ENCODE results near the gene TMEM132D.
"Not testable (repeated sequence)": the region's sequence is repeated elsewhere in the genome, so short reads cannot be mapped to it uniquely, and the experiment has no call there.

TMEM132D gene

DNA sequence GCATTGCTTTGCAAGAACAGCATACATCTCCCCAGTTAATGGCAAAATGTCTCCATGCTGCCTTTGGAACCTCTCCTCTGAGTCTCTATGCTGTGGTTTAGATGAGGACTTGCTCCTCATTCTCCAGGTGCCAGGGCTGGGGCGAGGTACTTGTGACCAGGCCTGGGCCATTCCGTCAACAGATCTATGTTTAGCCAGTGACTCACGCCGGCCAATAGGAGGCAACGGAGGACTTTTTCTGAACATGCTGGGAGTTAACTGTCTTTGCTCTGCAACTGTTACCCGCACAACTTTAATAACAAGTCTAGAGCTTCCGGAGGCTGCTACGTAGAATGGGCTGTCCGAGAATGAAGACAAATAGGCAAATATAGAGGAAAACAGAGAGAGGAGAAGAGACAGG, 836.3 kb downstream of the TMEM132D start:
- DNase-seq (ENCODE audit: low read depth), result no peak

DNA sequence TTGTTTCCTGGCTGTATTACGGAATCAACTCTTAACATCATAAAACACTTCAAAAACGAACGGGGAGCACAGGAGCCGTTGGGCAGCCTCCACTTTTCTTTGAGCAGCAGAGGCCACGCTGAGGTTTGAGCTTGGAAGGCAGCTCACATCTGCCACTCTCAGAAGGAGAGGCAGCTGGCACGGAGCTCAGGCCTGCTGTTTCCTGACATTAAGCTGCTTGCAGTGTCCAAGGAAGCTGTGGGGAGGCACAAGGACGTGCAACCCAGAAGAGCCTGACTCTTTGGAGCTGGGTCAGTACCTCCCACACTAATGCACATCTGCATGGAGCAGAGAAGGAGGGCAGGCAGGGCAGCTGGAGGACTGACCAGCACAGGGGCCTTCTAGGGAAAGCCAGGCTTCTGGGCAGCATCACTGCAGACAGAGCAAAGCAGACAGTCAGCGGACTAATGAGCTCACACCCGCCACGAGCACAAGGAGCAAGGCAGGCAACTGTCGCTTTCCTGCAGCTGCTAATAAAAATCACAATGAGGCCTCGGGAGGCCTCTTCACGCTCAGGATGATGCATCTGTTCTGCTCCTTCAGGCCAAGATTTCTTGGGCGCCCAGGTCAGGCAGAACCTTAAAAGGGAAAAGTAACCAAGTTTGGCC, 839.5 kb downstream of the TMEM132D start:
- DNase-seq (ENCODE audit: low read depth), result no peak

DNA sequence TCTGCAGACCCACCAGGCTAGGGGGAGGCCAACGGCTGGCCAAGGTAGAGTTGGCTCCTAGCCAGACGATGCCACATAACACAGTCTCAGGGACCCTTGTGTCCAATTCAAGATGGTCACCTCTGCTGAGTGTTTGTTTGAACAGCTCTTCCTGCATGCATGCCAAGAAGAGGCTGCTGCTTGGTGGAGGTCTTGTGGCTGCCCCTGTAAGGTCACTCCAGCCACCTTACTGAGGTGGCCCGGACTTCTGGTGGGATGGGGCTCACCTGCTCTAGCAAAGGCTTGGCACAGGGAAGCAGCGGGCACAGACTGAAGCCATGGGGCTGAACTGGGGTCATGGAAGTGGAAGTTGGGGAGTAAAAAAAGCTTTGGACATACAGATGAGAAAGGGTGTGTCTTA, 840.2 kb downstream of the TMEM132D start:
- no peak for DNase-seq (ENCODE audit: low read depth)

DNA sequence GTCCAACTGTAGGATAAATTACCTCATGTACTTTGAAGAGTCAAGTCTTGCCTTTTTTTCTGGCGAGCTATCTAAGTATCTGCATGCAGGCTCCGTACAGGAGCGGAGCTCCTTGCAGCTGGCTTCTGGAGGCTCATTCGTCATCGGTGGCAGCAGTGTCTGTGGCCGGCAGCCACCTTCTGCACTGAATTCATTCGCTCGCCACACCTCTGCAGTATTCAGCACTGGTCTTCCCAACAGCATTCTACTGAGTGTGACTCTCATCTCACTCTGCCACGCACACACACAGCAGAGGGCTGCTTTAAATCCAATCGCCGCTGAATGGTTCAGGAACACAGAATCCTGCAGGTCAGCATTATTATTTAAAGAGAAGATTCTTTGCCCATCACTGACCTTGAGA, 850.6 kb downstream of the TMEM132D start:
- no peak for DNase-seq (ENCODE audit: low read depth)

DNA sequence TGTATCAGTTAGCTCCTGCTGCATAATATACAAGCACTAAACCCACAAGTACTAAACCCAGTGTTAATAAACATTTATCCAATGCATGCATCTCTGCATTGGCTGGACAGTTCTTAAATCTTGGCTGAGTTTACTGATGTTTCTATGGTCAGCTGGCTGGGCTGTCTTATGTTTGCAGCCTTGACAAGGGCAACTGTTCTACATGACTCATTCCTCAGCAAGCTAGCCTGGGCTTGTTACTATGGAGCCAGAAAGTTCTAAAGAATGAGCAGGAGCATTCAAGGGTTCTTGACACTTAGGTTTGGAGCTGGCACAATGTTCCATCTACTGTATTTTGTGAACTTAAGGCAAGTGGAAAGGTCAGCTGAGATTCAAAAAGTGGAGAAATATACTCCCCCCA, 851.5 kb downstream of the TMEM132D start:
- no peak for DNase-seq (ENCODE audit: low read depth)

DNA sequence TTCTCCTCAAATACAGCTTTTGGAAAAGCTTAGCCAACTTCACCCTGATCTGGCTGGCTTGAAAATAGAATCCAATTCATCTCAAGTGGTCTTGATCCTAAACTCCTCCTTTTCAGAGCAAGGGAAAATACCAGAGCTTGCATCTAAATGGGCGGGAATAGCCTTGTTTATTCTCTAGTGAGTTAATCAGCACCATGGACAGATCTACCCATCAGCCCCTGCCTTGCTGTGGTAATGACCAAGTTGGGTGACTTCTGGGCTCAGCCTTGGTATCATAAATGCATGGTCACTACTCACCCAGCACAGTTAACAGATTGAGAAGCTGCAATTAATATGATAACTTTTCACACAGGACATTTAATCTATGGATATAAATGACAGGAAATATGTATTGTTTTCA, 853.9 kb downstream of the TMEM132D start:
- no peak for DNase-seq (ENCODE audit: low read depth)

DNA sequence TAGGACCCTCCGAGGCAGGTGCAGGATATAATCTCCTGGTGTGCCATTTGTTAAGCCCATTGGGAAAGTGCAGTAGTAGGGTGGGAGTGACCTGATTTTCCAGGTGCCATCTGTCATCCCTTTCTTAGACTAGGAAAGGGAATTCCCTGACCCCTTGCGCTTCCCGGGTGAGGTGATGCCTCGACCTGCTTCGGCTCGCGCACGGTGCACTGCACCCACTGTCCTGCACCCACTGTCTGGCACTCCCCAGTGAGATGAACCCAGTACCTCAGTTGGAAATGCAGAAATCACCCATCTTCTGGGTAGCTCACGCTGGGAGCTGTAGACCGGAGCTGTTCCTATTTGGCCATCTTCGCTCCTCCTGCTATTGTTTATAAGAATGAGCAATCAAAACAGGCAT, 860.5 kb downstream of the TMEM132D start:
- DNase-seq (ENCODE audit: low read depth), result not testable (repeated sequence)

DNA sequence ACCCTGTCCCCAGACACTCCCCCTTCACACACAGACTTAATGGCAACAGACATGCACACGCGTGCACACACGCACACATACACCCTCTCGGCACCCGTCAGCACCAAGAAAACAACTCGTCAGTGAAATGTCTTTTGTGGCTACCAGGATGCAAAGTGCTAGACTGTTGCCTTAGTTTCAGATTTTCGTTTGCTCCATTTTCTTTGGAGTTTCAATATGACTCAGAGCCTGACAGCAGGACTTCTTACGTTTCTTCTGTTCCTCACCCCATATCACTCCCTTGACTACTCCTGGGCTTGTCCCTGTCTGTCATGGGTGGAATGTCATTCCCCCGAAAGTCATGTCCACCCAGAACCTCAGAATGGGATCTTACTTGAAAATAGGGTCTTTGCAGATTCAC, 867.7 kb downstream of the TMEM132D start:
- no peak for DNase-seq (ENCODE audit: low read depth)

DNA sequence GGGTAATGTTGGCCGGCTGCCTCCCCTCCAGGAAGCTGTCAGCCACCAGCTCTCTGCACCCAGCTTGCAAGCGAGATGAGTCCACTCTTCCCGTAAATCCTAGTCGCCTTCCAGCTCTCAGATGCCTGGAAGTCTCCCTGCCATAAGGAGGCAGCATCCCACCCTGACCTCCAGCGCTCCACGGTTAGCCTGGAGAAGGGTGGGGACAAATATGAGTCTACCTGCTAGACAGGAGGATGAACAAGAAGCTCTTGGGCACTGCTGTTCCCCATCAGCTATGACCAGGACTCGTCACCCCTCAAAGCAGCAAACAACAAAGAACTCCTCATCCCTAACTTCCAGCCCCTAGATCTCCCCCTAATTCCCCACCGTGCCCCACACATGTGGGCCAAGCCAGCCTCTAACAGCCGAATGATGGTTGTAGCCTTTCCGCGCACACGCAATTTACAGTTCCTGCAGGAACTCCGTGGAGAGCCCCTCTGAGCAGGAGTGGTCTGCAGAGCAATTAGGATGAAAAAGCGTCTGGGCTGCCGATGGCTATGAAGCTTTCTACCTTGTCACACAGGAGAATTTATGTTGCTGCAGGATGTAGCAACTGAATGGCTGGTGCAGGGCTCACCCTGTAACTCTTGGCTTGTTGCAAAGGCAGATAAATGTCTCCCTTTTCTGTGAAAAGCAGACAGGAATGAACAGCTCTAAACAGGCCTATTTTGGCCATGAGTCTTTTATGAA, 869.1 kb downstream of the TMEM132D start:
- no peak for DNase-seq (ENCODE audit: low read depth)

DNA sequence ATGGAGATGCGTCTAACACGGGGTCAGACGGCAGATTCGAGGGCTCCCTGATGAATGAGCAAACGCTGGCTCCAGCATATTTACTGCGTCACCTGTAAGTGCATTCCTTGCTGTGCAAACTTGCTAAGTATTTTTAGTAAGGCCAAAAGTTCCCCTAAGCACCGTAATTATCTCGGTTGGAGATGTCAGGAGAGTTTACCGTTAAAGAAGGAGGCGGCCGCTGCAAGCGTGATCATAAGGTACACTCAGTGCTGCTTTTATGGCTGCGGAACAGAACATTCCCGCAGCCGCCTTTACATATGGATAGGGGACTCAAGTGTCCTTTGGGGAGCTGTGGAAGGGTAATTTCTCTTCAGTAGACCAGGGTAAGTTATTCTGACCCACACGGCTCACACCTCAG, 875.0 kb downstream of the TMEM132D start:
- no peak for DNase-seq (ENCODE audit: low read depth)

DNA sequence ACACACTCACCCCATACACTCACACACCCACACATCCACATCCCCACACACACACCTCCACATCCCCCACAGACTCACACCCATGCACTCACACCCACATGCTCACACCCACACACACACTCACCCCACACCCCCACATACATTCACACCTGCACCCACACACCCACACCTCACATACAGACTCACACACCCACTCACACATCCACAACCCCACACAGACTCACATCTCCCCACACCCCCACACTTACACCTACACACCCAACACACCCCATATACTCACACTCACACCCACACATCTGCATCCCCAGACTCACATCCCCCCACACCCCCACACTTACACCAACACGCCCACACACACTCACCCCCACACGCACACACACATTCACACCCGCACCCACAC, 878.8 kb downstream of the TMEM132D start:
- DNase-seq (ENCODE audit: low read depth), result no peak
